HFFc6 (cell line): ENCODE data around the gene STARD3NL. TPM values are rescaled to one million over a fixed set of nuclear protein-coding genes. Genes with fewer than 3 reads are reported as not detected.

ENCODE experiments used
- DNase-seq: peaks from one replicate; pipeline ENCODE4 v3.0.0-alpha.2; 2018
- H3K27ac Mint-ChIP-seq: 2 replicates; pipeline ENCODE4 v1.8.0; 2020; ENCODE audit warnings: mild to moderate bottlenecking, mixed read lengths
- H3K27me3 Mint-ChIP-seq: 2 replicates; pipeline ENCODE4 v1.8.0; 2021; ENCODE audit warnings: mild to moderate bottlenecking, moderate library complexity, mixed read lengths; ENCODE audit not compliant: insufficient read depth
- H3K36me3 Mint-ChIP-seq: 2 replicates; pipeline ENCODE4 v1.8.0; 2021; ENCODE audit warnings: low read depth, mixed read lengths
- H3K4me1 Mint-ChIP-seq: 2 replicates; pipeline ENCODE4 v1.8.0; 2020; ENCODE audit warnings: low read depth, mixed read lengths
- H3K4me3 Mint-ChIP-seq: 2 replicates; pipeline ENCODE4 v1.8.0; 2020; ENCODE audit warnings: mild to moderate bottlenecking, moderate library complexity, mixed read lengths
- H3K9me3 Mint-ChIP-seq: 2 replicates; pipeline ENCODE4 v1.8.0; 2020; ENCODE audit warnings: mild to moderate bottlenecking, mixed read lengths
- total RNA-seq, 6 experiments: library from RNA; stranded (reverse); fragmentation: NEBNext Ultra II Directional; extraction: Animal tissue kit (Norgen Biotek cat#: 25700); gene quantifications; 2 replicates in 1 of 6; 3 replicates in 5 of 6; pipeline ENCODE4 v1.2.3, GENCODE V29; 2021
- TF ChIP-seq, protein P1 (sequence below): fragments of 200-600 bp; sonication (generic); IDR thresholded peaks from 2 replicates; pipeline ENCODE4 v1.5.0; 2021; ENCODE audit warnings: antibody characterized with exemption, mild to moderate bottlenecking

Gene STARD3NL
- total RNA-seq, 6 experiments from 2014 or later, result 44.5 to 53.2 (median 49.7) TPM

DNA sequence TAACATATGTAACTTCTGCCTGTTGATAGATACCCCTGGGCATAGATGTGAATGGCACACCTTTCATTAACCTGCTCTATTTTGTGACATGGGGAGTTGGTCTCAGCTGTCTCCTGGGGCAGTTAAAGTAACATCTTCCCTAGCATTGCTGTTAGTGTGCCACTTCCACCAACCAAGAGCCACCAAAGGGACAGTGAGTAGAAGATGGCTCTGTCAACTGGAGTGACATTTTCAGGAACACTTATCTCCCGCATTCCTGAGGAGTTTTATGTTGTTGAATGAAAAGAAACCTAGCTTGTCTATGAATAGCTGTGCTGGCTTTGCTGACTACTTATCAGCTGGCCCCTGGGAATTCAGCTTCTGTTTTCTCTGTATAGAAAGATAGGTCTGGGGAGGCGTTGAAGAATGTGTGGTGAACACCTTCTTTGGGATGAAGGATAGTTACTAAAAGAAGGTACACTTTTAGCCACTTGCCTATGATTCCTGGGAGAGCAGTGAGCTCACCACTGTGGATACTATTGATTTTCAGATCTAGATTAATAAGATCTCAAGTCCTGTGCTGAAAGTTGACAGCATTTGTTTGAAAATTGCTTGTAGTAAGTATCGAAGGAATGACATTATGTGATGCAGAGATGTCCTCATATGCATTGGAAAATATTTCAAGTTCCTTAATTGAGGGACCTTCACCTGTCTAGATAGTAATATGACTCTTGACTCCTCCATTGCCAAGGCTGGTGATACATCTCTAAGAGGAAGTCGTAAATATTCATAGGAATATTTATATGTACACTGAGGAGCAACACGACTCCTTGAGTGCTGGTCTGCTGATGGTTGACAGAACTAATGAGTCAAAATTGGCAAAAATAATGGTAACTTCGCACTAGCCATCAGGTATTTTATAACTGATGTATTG lies 7.6 kb downstream of the STARD3NL start:
- peaks cover 65% of the 10 kb centered on the region for H3K4me1 Mint-ChIP-seq
- peak overlapping the region; percentile 40; the same call in 1 of the 2 replicates for H3K27ac Mint-ChIP-seq
- no peaks in the 10 kb centered on the region for H3K9me3 Mint-ChIP-seq

DNA sequence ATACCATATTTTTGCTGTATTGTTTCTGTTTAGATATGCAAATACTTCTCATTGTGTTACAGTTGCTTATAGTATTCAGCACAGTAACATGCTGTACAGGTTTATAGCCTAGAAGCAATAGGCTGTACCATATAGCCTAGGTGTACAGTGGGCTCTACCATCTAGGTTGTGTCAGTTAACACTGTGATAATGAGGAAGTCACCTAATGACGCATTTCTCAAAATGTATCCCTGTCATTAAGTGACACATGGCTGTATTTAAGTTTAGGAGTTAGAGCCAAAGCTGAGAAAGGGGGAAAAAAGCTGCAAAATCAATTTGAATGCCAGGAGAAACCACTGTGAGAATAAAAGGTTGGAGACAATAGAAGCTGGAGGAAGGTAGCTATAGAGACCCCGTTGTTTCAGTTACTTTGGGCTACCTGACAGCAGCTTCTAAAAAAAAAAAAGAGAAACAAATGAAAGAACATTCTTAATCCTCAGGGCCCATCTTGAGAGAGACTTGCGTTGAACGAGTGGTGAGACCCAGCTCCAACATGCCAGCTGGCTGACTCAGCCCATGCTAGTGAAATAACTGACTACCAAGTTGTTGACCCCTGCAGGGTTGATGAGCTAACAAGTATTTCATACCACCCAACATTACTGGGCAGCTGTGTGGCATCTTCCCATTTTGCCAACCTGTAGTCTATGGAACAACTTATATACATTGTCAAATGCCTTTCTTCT lies 8.7 kb downstream of the STARD3NL start:
- DNase-seq, result peak; percentile 28
- no peak overlapping the region for H3K4me3 Mint-ChIP-seq
- no peaks in the 10 kb centered on the region for H3K27me3 Mint-ChIP-seq
- H3K36me3 Mint-ChIP-seq, result peaks cover 33% of the 10 kb centered on the region
- H3K27ac Mint-ChIP-seq, result peak overlapping the region; percentile 4; the same call in 1 of the 2 replicates
- peaks cover 61% of the 10 kb centered on the region for H3K4me1 Mint-ChIP-seq
- H3K9me3 Mint-ChIP-seq, result no peaks in the 10 kb centered on the region; the same call in 1 of the 2 replicates
- TF ChIP-seq, protein P1, sequence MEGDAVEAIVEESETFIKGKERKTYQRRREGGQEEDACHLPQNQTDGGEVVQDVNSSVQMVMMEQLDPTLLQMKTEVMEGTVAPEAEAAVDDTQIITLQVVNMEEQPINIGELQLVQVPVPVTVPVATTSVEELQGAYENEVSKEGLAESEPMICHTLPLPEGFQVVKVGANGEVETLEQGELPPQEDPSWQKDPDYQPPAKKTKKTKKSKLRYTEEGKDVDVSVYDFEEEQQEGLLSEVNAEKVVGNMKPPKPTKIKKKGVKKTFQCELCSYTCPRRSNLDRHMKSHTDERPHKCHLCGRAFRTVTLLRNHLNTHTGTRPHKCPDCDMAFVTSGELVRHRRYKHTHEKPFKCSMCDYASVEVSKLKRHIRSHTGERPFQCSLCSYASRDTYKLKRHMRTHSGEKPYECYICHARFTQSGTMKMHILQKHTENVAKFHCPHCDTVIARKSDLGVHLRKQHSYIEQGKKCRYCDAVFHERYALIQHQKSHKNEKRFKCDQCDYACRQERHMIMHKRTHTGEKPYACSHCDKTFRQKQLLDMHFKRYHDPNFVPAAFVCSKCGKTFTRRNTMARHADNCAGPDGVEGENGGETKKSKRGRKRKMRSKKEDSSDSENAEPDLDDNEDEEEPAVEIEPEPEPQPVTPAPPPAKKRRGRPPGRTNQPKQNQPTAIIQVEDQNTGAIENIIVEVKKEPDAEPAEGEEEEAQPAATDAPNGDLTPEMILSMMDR, result no peak

More for the DNA sequence above, 7.6 kb downstream of the STARD3NL start:
- H3K36me3 Mint-ChIP-seq, result peaks cover 24% of the 10 kb centered on the region
- no peak overlapping the region for H3K4me3 Mint-ChIP-seq
- no peaks in the 10 kb centered on the region for H3K27me3 Mint-ChIP-seq
- no peak for DNase-seq
- TF ChIP-seq, protein P1, result no peak

DNA sequence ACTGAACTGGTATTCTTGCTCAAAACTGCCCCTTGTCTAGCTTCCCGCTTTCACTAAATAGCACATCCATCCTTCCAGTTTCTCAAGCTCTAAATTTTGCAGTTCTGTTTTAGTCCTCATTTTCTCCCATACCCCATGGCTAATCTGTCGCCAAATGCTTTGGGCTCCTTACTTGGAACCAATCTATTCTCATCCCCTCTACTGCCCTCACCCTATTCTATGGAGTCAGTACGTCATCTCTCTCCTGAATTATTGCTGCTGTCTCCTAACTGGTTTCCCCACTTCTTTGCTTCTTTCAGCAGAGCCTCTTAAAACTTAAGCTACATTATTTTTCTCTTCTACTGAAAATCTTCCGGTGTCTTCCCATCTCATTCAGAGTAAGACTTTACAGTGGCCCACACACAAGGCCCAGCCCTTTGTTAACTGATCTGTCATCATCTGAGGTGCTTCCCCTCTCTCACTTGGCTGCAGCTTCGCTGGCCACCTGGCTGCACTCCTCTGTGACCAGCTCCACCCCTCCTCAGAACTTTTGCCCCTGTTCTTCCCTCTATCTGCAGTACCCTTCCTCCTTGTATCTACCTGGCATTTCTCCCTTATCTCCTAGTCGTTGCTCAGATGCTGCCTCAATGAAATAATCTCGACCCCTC lies 9.9 kb downstream of the STARD3NL start:
- H3K4me3 Mint-ChIP-seq, result no peak overlapping the region
- peak overlapping the region; percentile 6; the same call in 1 of the 2 replicates for H3K27ac Mint-ChIP-seq
- H3K9me3 Mint-ChIP-seq, result no peaks in the 10 kb centered on the region; the same call in 1 of the 2 replicates
- peaks cover 42% of the 10 kb centered on the region for H3K36me3 Mint-ChIP-seq
- H3K4me1 Mint-ChIP-seq, result peaks cover 57% of the 10 kb centered on the region
- H3K27me3 Mint-ChIP-seq, result no peaks in the 10 kb centered on the region
- no peak for DNase-seq
- TF ChIP-seq, protein P1, result no peak

DNA sequence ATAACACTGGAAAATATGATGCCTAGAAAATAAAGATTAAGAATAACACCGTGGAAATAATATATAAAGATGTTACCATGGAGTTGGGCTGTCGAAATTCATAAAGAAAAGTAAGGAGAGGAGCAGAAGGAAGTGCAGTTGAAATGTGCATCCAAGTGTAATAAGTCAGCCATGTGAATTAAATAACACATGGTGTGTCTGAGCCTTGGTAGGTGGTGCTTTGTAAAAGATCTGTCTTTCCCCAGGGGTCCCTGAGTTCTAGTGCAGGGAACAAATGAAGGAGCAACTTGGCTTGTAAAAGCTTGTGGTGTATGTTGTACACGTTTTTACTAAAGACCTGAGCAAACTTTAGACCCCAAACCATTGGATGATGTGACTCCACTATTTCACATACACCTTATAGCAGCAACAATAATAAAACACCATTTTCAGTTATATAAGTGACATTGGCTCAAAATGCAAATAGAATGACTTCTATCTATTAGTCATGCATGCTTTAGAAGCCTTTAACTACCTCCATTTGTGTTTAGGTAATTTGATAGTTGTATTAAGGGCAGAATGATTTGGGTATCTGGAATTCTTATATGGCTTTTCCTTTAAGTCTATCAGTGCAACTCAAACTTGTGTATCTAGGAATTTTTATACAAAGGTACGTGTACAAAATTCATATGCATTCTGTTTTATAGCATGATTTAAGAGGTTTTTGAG lies 11.3 kb downstream of the STARD3NL start:
- TF ChIP-seq, protein P1, result no peak
- DNase-seq, result no peak
- no peaks in the 10 kb centered on the region for H3K27me3 Mint-ChIP-seq
- peaks cover 36% of the 10 kb centered on the region for H3K36me3 Mint-ChIP-seq
- H3K4me3 Mint-ChIP-seq, result no peak overlapping the region
- peaks cover 57% of the 10 kb centered on the region for H3K4me1 Mint-ChIP-seq
- H3K9me3 Mint-ChIP-seq, result no peaks in the 10 kb centered on the region; the same call in 1 of the 2 replicates
- peak overlapping the region; percentile 14; the same call in 1 of the 2 replicates for H3K27ac Mint-ChIP-seq

DNA sequence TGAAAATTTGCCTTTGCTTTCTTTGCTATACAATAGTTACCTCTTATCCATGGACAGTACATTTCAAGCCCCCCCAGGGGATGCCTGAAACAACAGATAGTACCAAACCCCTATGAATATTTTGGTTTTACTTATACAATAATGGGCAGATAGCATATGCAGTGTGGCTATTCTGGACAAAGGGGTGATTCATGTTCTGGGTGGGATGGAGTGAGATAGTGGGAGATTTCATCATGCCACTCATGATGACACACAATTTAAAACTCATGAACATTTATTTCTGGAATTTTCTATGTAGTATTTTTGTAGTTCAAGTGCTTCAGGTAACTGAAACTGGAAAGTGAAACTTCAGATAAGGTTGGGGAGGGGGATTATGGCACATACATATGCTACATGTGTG lies 12.0 kb downstream of the STARD3NL start:
- no peak for DNase-seq
- TF ChIP-seq, protein P1, result no peak
- no peaks in the 10 kb centered on the region; the same call in 1 of the 2 replicates for H3K9me3 Mint-ChIP-seq
- H3K27me3 Mint-ChIP-seq, result no peaks in the 10 kb centered on the region
- peaks cover 34% of the 10 kb centered on the region for H3K36me3 Mint-ChIP-seq
- H3K4me1 Mint-ChIP-seq, result peaks cover 55% of the 10 kb centered on the region
- no peak overlapping the region for H3K27ac Mint-ChIP-seq
- no peak overlapping the region for H3K4me3 Mint-ChIP-seq
